ENCODE measurements around the gene ZFP36L1. TPM values are rescaled to one million over a fixed set of nuclear protein-coding genes. Genes with fewer than 3 reads are reported as not detected.

The ZFP36L1 gene
- total RNA-seq, 1 experiment from 2014 or later: 94.8 TPM

GRCh38 chr14:68756734-68757133 lies 36.1 kb downstream of the ZFP36L1 start:
- no TSS peak for BruUV-seq (replicated peaks)
- no peaks in the 10 kb centered on the region for H3K36me3 Mint-ChIP-seq (ENCODE audit: insufficient read depth, unreplicated experiment)
- Histone ChIP-seq H3K9me3 (no peaks in the 10 kb centered on the region), H3K27me3 (replicated peaks; ENCODE audit: control insufficient read depth, insufficient read depth, low read length) (no peaks in the 10 kb centered on the region), H3K4me3 (ENCODE audit: low read depth, low read length) (no peak overlapping the region), H3K36me3 (ENCODE audit: control insufficient read depth, insufficient read depth, low read length) (no peaks in the 10 kb centered on the region; the same call in 1 of the 2 replicates), H3K4me1 (peaks cover 27% of the 10 kb centered on the region)
- H3K4me3 Mint-ChIP-seq (ENCODE audit: unreplicated experiment): no peak overlapping the region
- no peak overlapping the region for H3K27ac Mint-ChIP-seq (ENCODE audit: unreplicated experiment)
- TF ChIP-seq CTCF (IDR thresholded peaks at IDR 0.05; ENCODE audit: insufficient read depth in 1 of 2, low read depth in 1 of 2, low read length in 1 of 2, severe bottlenecking in 1 of 2, unreplicated experiment in 1 of 2): no peak
- H3K9me3 Mint-ChIP-seq (ENCODE audit: unreplicated experiment): no peaks in the 10 kb centered on the region
- POLR2A ChIA-PET: no interaction called here
- CTCF ChIA-PET: interaction anchor here (1.1 to 1.4 kb wide), 2 partner anchors 22 to 27 kb away, joined by 3 to 4 read pairs; no protein-coding TSS in a partner anchor
- intact Hi-C loops (cut with micrococcal nuclease; ENCODE audit: unreplicated experiment): no loop called here
- no peak for DNase-seq
- no peaks in the 10 kb centered on the region for H3K27me3 Mint-ChIP-seq (ENCODE audit: insufficient read depth, unreplicated experiment)
- H3K4me1 Mint-ChIP-seq (ENCODE audit: low read depth, unreplicated experiment): peaks cover 22% of the 10 kb centered on the region

GRCh38 chr14:68756000-68756481 lies 36.8 kb downstream of the ZFP36L1 start:
- Histone ChIP-seq H3K36me3 (ENCODE audit: control insufficient read depth, insufficient read depth, low read length) (no peaks in the 10 kb centered on the region; the same call in 1 of the 2 replicates), H3K9me3 (no peaks in the 10 kb centered on the region), H3K4me3 (ENCODE audit: low read depth, low read length) (no peak overlapping the region), H3K27me3 (replicated peaks; ENCODE audit: control insufficient read depth, insufficient read depth, low read length) (no peaks in the 10 kb centered on the region), H3K4me1 (peaks cover 23% of the 10 kb centered on the region)
- Mint-ChIP-seq H3K36me3 (ENCODE audit: insufficient read depth, unreplicated experiment) (no peaks in the 10 kb centered on the region), H3K4me3 (ENCODE audit: unreplicated experiment) (no peak overlapping the region), H3K27me3 (ENCODE audit: insufficient read depth, unreplicated experiment) (no peaks in the 10 kb centered on the region), H3K27ac (ENCODE audit: unreplicated experiment) (no peak overlapping the region), H3K9me3 (ENCODE audit: unreplicated experiment) (no peaks in the 10 kb centered on the region), H3K4me1 (ENCODE audit: low read depth, unreplicated experiment) (peaks cover 16% of the 10 kb centered on the region)
- POLR2A ChIA-PET: no interaction called here
- no TSS peak for BruUV-seq (replicated peaks)
- no peak for TF ChIP-seq CTCF (IDR thresholded peaks at IDR 0.05; ENCODE audit: insufficient read depth in 1 of 2, low read depth in 1 of 2, low read length in 1 of 2, severe bottlenecking in 1 of 2, unreplicated experiment in 1 of 2)
- CTCF ChIA-PET: no interaction called here
- intact Hi-C loops (cut with micrococcal nuclease; ENCODE audit: unreplicated experiment): no loop called here
- no peak for DNase-seq

GRCh38 chr14:68755016-68755353 lies 37.9 kb downstream of the ZFP36L1 start:
- no peak overlapping the region for H3K27ac Mint-ChIP-seq (ENCODE audit: unreplicated experiment)
- intact Hi-C loops (cut with micrococcal nuclease; ENCODE audit: unreplicated experiment): no loop called here
- no peaks in the 10 kb centered on the region for H3K9me3 Mint-ChIP-seq (ENCODE audit: unreplicated experiment)
- no peaks in the 10 kb centered on the region for H3K9me3 ChIP-seq
- no peak for TF ChIP-seq CTCF (IDR thresholded peaks at IDR 0.05; ENCODE audit: insufficient read depth in 1 of 2, low read depth in 1 of 2, low read length in 1 of 2, severe bottlenecking in 1 of 2, unreplicated experiment in 1 of 2)
- H3K36me3 Mint-ChIP-seq (ENCODE audit: insufficient read depth, unreplicated experiment): no peaks in the 10 kb centered on the region
- POLR2A ChIA-PET: interaction anchor here (1.5 kb wide), 1 partner anchor 38 kb away, joined by 3 read pairs; the partner anchor contains the start of gene ZFP36L1
- peaks cover 15% of the 10 kb centered on the region for H3K4me1 ChIP-seq
- CTCF ChIA-PET: interaction anchor here (0.7 kb wide), 1 partner anchor 29 kb away, joined by 7 read pairs; no protein-coding TSS in a partner anchor
- no peaks in the 10 kb centered on the region; the same call in 1 of the 2 replicates for H3K36me3 ChIP-seq (ENCODE audit: control insufficient read depth, insufficient read depth, low read length)
- DNase-seq: no peak
- no peaks in the 10 kb centered on the region for H3K27me3 Mint-ChIP-seq (ENCODE audit: insufficient read depth, unreplicated experiment)
- H3K27me3 ChIP-seq (replicated peaks; ENCODE audit: control insufficient read depth, insufficient read depth, low read length): no peaks in the 10 kb centered on the region
- H3K4me1 Mint-ChIP-seq (ENCODE audit: low read depth, unreplicated experiment): peaks cover 12% of the 10 kb centered on the region
- H3K4me3 Mint-ChIP-seq (ENCODE audit: unreplicated experiment): no peak overlapping the region
- no peak overlapping the region for H3K4me3 ChIP-seq (ENCODE audit: low read depth, low read length)
- BruUV-seq (replicated peaks): no TSS peak

Measured in Caco-2 (cell line).